GM12873 (cell line): Measurements from ENCODE around the gene TTC28.

Source experiments
- TF ChIP-seq, protein P1 (sequence below): IDR thresholded peaks from 2 replicates; pipeline ENCODE4 v1.5.1; 2012; ENCODE audit warnings: low read depth, mild to moderate bottlenecking, moderate library complexity, low read length, control low read depth; ENCODE audit not compliant: insufficient read depth; ENCODE audit errors: missing control alignments

Gene TTC28

GRCh38 chr22:28505416-28506149 lies 174.1 kb downstream of the TTC28 start:
- TF ChIP-seq, protein P1, sequence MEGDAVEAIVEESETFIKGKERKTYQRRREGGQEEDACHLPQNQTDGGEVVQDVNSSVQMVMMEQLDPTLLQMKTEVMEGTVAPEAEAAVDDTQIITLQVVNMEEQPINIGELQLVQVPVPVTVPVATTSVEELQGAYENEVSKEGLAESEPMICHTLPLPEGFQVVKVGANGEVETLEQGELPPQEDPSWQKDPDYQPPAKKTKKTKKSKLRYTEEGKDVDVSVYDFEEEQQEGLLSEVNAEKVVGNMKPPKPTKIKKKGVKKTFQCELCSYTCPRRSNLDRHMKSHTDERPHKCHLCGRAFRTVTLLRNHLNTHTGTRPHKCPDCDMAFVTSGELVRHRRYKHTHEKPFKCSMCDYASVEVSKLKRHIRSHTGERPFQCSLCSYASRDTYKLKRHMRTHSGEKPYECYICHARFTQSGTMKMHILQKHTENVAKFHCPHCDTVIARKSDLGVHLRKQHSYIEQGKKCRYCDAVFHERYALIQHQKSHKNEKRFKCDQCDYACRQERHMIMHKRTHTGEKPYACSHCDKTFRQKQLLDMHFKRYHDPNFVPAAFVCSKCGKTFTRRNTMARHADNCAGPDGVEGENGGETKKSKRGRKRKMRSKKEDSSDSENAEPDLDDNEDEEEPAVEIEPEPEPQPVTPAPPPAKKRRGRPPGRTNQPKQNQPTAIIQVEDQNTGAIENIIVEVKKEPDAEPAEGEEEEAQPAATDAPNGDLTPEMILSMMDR: no peak

GRCh38 chr22:28500006-28500405 lies 179.6 kb downstream of the TTC28 start:
- TF ChIP-seq, protein P1: no peak

GRCh38 chr22:28498044-28498443 lies 181.6 kb downstream of the TTC28 start:
- TF ChIP-seq, protein P1: no peak

DNA sequence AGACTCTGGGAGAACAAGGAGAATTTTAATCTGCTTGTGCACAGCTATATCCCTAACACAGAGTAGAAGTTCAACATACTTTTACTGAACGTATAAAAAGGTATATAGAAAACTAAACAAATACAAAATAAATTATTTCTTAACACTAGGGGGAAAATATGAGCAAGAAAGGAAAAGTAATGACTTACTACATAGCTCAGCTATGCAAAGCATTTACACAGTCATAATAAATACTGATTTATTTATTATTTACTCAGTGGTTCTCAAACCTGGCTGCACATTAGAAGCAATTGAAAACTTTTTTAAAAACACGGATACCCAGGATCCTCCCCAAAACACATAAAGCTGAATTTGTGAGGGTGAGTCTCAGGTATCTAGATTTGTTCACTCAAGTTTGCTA lies 182.5 kb downstream of the TTC28 start:
- TF ChIP-seq, protein P1: no peak

DNA sequence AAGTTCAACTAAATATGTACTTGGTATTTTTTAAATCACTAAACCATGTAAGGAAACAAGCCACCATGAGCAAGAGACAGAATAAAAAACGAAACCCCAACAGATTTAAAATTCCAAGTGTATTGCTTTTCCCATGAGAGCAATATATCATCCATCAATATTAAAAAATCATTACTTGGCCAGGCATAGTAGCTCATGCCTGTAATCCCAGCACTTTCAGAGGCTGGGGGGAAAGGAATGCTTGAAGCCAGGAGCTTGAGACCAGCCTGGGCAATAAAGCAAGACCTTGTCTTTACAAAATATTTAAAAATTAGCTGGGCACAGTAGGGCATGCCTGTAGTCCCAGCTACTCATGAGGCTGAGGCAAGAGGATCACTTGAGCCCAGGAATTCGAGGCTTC lies 190.8 kb downstream of the TTC28 start:
- TF ChIP-seq, protein P1: no peak

- TF ChIP-seq, protein P1: no peak
Measured at GRCh38 chr22:28484662-28485061, 195.0 kb downstream of the TTC28 start.

DNA sequence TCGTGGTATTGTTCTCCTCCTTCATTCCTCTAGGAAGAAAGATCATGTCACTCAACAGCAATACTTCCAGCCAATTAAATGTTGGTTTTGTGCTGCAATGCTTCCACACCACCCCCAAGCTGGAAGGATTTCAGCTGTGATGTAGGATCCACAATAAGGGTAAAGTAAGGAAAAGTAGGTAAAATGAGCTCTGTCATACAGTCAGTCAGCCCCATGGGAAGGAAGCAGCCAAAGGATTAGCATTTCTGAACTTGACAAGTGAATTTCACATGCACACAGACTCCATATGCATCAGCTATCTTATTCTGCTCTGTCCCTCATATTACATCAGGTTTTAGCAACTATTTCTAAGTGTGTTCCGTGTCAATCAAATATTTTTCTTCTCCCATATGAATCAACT lies 197.9 kb downstream of the TTC28 start:
- TF ChIP-seq, protein P1: no peak
